ENCODE results near the gene MAPKAP1.
"Not testable (repeated sequence)": the region's sequence is repeated elsewhere in the genome, so short reads cannot be mapped to it uniquely, and the experiment has no call there.

The MAPKAP1 gene

GRCh38 chr9:125405938-125406809, 300.8 kb downstream of the MAPKAP1 start:
- peaks cover 19% of the 10 kb centered on the region for H3K4me1 ChIP-seq (ENCODE audit: insufficient read depth, low read length)
- no peaks in the 10 kb centered on the region for H3K36me3 ChIP-seq (ENCODE audit: insufficient read depth, low read length)
- no peak overlapping the region for H3K4me2 ChIP-seq (ENCODE audit: insufficient read depth, low read length)
- H4K20me1 ChIP-seq (ENCODE audit: insufficient read depth, low read length) = peaks cover 7% of the 10 kb centered on the region; the same call in 1 of the 2 replicates
- H3K27me3 ChIP-seq (ENCODE audit: insufficient read depth, low read length, poor library complexity) = no peaks in the 10 kb centered on the region
- ATAC-seq (ENCODE audit: insufficient read depth, low read depth) (no peak), DNase-seq (no peak)
- H3K9me3 ChIP-seq (ENCODE audit: insufficient read depth, low read length, severe bottlenecking) = no peaks in the 10 kb centered on the region
- H3K4me3 ChIP-seq (ENCODE audit: low read depth in 1 of 2, low read length in 2 of 2) = no peak overlapping the region
- no peak for TF ChIP-seq CTCF (IDR thresholded peaks at IDR 0.05; ENCODE audit: borderline replicate concordance, extremely low read depth, low read length, poor library complexity, severe bottlenecking)
- no peak for TF ChIP-seq EZH2 (IDR thresholded peaks at IDR 0.05; ENCODE audit: borderline replicate concordance, low read depth, low read length, severe bottlenecking)
- no peak overlapping the region for H3K9ac ChIP-seq (ENCODE audit: low read depth, low read length)
- no peak overlapping the region for H2AFZ ChIP-seq (ENCODE audit: low read depth, low read length)
- H3K27ac ChIP-seq (ENCODE audit: low read length) = no peak overlapping the region
- H3K79me2 ChIP-seq (ENCODE audit: insufficient read depth, low read length) = no peaks in the 10 kb centered on the region

GRCh38 chr9:125404733-125405132, 302.3 kb downstream of the MAPKAP1 start:
- Histone ChIP-seq H4K20me1 (ENCODE audit: insufficient read depth, low read length) (peaks cover 7% of the 10 kb centered on the region; the same call in 1 of the 2 replicates), H3K4me1 (ENCODE audit: insufficient read depth, low read length) (peaks cover 19% of the 10 kb centered on the region), H3K27me3 (ENCODE audit: insufficient read depth, low read length, poor library complexity) (no peaks in the 10 kb centered on the region), H3K4me3 (ENCODE audit: low read depth in 1 of 2, low read length in 2 of 2) (no peak overlapping the region), H3K9ac (ENCODE audit: low read depth, low read length) (no peak overlapping the region), H2AFZ (ENCODE audit: low read depth, low read length) (no peak overlapping the region), H3K4me2 (ENCODE audit: insufficient read depth, low read length) (no peak overlapping the region), H3K79me2 (ENCODE audit: insufficient read depth, low read length) (no peaks in the 10 kb centered on the region), H3K27ac (ENCODE audit: low read length) (no peak overlapping the region), H3K36me3 (ENCODE audit: insufficient read depth, low read length) (no peaks in the 10 kb centered on the region), H3K9me3 (ENCODE audit: insufficient read depth, low read length, severe bottlenecking) (no peaks in the 10 kb centered on the region)
- no peak for ATAC-seq (ENCODE audit: insufficient read depth, low read depth)
- TF ChIP-seq CTCF (IDR thresholded peaks at IDR 0.05; ENCODE audit: borderline replicate concordance, extremely low read depth, low read length, poor library complexity, severe bottlenecking) (no peak), EZH2 (IDR thresholded peaks at IDR 0.05; ENCODE audit: borderline replicate concordance, low read depth, low read length, severe bottlenecking) (no peak)
- DNase-seq = no peak

DNA sequence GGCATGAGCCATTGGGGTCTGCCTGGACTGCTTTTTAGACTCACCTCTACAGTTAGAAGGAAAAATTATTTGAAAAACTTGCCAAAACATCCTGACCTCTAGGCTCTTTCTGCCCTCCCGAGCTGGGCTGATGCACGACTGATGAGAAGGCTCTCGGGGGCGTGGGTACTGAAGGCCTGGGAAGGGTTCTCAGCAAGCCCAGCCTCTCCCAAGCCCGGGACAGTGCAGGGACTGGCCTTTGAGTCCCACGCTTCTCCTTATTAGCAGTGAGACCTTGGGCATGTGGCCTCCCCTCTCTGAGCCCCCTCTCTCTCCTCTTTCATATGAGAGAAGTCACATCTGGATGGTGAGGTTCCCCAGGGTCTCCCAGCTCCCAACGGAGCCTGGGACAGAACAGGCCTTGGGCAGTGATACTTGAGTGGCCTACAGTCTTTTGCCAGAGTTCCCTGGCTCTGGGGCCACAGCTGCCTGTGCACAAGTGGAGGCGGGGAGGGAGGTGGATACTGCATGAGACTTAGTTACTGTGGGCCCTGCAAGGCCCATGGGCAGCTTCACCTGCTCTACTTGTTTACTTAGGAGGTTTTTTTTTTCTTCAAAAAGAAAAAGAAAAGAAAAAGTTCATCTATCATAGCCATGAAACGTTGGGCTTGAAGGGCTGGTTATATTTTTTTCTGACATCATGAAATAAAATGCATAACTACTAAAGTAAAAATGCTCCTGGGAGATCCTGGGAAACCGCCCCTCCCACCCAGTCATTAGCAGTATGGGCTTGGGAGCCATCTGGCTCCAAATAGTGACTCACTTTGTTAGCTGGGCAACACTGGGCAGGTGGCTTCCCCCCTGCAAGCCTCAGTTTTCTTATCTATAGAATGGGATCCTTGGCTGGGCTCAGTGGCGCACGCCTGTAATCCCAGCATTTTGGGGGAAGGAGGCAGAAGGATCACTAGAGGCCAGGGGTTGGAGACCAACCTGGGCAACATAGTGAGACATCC, 306.0 kb downstream of the MAPKAP1 start:
- Histone ChIP-seq H3K4me3 (ENCODE audit: low read depth in 1 of 2, low read length in 2 of 2) (no peak overlapping the region), H3K27me3 (ENCODE audit: insufficient read depth, low read length, poor library complexity) (no peaks in the 10 kb centered on the region), H3K36me3 (ENCODE audit: insufficient read depth, low read length) (no peaks in the 10 kb centered on the region), H3K4me2 (ENCODE audit: insufficient read depth, low read length) (no peak overlapping the region), H3K9ac (ENCODE audit: low read depth, low read length) (no peak overlapping the region), H2AFZ (ENCODE audit: low read depth, low read length) (no peak overlapping the region), H3K79me2 (ENCODE audit: insufficient read depth, low read length) (no peaks in the 10 kb centered on the region), H4K20me1 (ENCODE audit: insufficient read depth, low read length) (no peaks in the 10 kb centered on the region), H3K4me1 (ENCODE audit: insufficient read depth, low read length) (no peaks in the 10 kb centered on the region), H3K27ac (ENCODE audit: low read length) (no peak overlapping the region), H3K9me3 (ENCODE audit: insufficient read depth, low read length, severe bottlenecking) (no peaks in the 10 kb centered on the region)
- TF ChIP-seq EZH2 (IDR thresholded peaks at IDR 0.05; ENCODE audit: borderline replicate concordance, low read depth, low read length, severe bottlenecking) (no peak), CTCF (IDR thresholded peaks at IDR 0.05; ENCODE audit: borderline replicate concordance, extremely low read depth, low read length, poor library complexity, severe bottlenecking) (no peak)
- ATAC-seq (ENCODE audit: insufficient read depth, low read depth) = no peak
- DNase-seq = no peak

GRCh38 chr9:125400232-125400631, 306.8 kb downstream of the MAPKAP1 start:
- H4K20me1 ChIP-seq (ENCODE audit: insufficient read depth, low read length); H3K9ac ChIP-seq (ENCODE audit: low read depth, low read length); H3K4me2 ChIP-seq (ENCODE audit: insufficient read depth, low read length); ATAC-seq (ENCODE audit: insufficient read depth, low read depth); H3K4me3 ChIP-seq (ENCODE audit: low read depth in 1 of 2, low read length in 2 of 2); H3K9me3 ChIP-seq (ENCODE audit: insufficient read depth, low read length, severe bottlenecking); H2AFZ ChIP-seq (ENCODE audit: low read depth, low read length); H3K27me3 ChIP-seq (ENCODE audit: insufficient read depth, low read length, poor library complexity); H3K36me3 ChIP-seq (ENCODE audit: insufficient read depth, low read length); H3K79me2 ChIP-seq (ENCODE audit: insufficient read depth, low read length); DNase-seq; H3K27ac ChIP-seq (ENCODE audit: low read length); H3K4me1 ChIP-seq (ENCODE audit: insufficient read depth, low read length): not testable (repeated sequence)

Measured in DND-41 (cell line).